ENCODE measurements around the gene ATG101.
A peak's percentile ranks its signal among the peaks of the same experiment; 100 is the strongest.

ATG101 gene

GRCh38 chr12:52057638-52058576 lies 11.9 kb upstream of the ATG101 start:
- DNase-seq (ENCODE audit: low spot score), result no peak
- FAIRE-seq, result no peak

GRCh38 chr12:52058631-52059361 lies 11.0 kb upstream of the ATG101 start:
- DNase-seq (ENCODE audit: low spot score) (no peak), FAIRE-seq (no peak)

- FAIRE-seq (no peak), DNase-seq (ENCODE audit: low spot score) (no peak)
Measured at GRCh38 chr12:52059582-52060497, 9.9 kb upstream of the ATG101 start.

GRCh38 chr12:52060498-52061177 lies 9.1 kb upstream of the ATG101 start:
- FAIRE-seq, result no peak
- no peak for DNase-seq (ENCODE audit: low spot score)

GRCh38 chr12:52061470-52062166 lies 8.2 kb upstream of the ATG101 start:
- DNase-seq (ENCODE audit: low spot score) (no peak), FAIRE-seq (no peak)

- no peak for FAIRE-seq
Measured at GRCh38 chr12:52062167-52063081, 7.4 kb upstream of the ATG101 start.

GRCh38 chr12:52063082-52063924 lies 6.5 kb upstream of the ATG101 start:
- FAIRE-seq, result no peak
- DNase-seq (ENCODE audit: low spot score), result no peak

More at GRCh38 chr12:52062167-52063081, 7.4 kb upstream of the ATG101 start:
- DNase-seq (ENCODE audit: low spot score), result no peak

- no peak for DNase-seq (ENCODE audit: low spot score)
Measured at GRCh38 chr12:52063981-52064649, 5.7 kb upstream of the ATG101 start.

GRCh38 chr12:52066346-52067080 lies 3.3 kb upstream of the ATG101 start:
- no peak for DNase-seq (ENCODE audit: low spot score)
- no peak for FAIRE-seq

More at GRCh38 chr12:52063981-52064649, 5.7 kb upstream of the ATG101 start:
- no peak for FAIRE-seq

GRCh38 chr12:52067081-52067374 lies 2.8 kb upstream of the ATG101 start:
- DNase-seq (ENCODE audit: low spot score) (no peak), FAIRE-seq (no peak)

GRCh38 chr12:52070185-52070925 lies 577 bp downstream of the ATG101 start:
- DNase-seq (ENCODE audit: low spot score) (no peak), FAIRE-seq (no peak)

- DNase-seq (ENCODE audit: low spot score) (no peak), FAIRE-seq (no peak)
Measured at GRCh38 chr12:52073531-52074381, 4.0 kb downstream of the ATG101 start.

GRCh38 chr12:52074971-52075724 lies 5.4 kb downstream of the ATG101 start:
- DNase-seq (ENCODE audit: low spot score) (no peak), FAIRE-seq (peak; percentile 44)

GRCh38 chr12:52076811-52077210 lies 7.0 kb downstream of the ATG101 start:
- DNase-seq (ENCODE audit: low spot score) (no peak), FAIRE-seq (no peak)

GRCh38 chr12:52078276-52078675 lies 8.5 kb downstream of the ATG101 start:
- no peak for FAIRE-seq
- DNase-seq (ENCODE audit: low spot score), result no peak
